ENCODE results near the gene TMSB10. TPM values are rescaled to one million over a fixed set of nuclear protein-coding genes. Genes with fewer than 3 reads are reported as not detected.

The TMSB10 gene
- total RNA-seq, 1 donor from 2014 or later = 2,534 TPM

DNA sequence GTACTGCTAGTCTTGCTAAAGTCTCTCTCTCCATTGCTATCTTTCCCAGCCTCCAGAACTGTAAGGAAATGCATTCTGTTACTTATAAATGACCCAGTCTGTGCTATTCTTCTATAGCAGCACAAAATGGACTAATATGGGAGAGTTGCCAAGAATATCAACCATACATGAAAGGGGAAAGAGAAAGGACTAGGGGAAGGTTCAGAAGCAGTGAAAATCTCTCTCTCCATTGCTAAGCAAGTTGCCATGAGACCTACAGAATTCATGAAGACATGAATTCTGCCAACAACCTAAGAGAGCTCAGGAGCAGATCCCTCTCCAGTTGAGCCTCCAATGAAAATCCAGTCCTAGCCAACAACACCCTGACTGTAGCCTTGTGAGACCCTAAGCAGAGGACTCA lies 21.0 kb upstream of the TMSB10 start:
- Mint-ChIP-seq H3K36me3 (ENCODE audit: unreplicated experiment) (no peaks in the 10 kb centered on the region), H3K4me1 (ENCODE audit: unreplicated experiment) (peaks cover 49% of the 10 kb centered on the region), H3K27me3 (ENCODE audit: unreplicated experiment) (peaks cover 17% of the 10 kb centered on the region), H3K4me3 (ENCODE audit: unreplicated experiment) (no peak overlapping the region), H3K9me3 (ENCODE audit: unreplicated experiment) (no peaks in the 10 kb centered on the region), H3K27ac (ENCODE audit: unreplicated experiment) (no peak overlapping the region)
- no peak for DNase-seq (ENCODE audit: extremely low spot score, unreplicated experiment)
- TF ChIP-seq, protein P1, sequence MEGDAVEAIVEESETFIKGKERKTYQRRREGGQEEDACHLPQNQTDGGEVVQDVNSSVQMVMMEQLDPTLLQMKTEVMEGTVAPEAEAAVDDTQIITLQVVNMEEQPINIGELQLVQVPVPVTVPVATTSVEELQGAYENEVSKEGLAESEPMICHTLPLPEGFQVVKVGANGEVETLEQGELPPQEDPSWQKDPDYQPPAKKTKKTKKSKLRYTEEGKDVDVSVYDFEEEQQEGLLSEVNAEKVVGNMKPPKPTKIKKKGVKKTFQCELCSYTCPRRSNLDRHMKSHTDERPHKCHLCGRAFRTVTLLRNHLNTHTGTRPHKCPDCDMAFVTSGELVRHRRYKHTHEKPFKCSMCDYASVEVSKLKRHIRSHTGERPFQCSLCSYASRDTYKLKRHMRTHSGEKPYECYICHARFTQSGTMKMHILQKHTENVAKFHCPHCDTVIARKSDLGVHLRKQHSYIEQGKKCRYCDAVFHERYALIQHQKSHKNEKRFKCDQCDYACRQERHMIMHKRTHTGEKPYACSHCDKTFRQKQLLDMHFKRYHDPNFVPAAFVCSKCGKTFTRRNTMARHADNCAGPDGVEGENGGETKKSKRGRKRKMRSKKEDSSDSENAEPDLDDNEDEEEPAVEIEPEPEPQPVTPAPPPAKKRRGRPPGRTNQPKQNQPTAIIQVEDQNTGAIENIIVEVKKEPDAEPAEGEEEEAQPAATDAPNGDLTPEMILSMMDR (IDR thresholded peaks at IDR 0.05) = no peak

DNA sequence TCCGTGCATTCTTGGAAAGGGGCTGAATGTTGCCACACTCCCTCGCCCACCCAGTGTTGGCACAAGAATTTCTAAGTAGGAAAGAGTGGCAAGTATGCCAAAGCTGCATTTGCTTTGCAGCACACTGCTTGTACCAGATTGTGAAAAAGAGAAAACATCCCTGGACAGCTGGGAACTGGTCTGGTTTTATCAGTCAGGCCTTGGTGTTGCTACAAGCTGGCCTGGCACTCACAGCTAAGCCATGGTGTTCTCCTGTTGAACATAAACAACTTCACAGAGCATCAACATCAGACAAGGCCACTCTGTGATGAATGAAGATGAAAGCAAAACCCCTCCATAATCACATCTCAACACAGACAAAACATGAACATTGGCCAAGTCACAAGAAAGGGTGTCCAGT lies 20.3 kb upstream of the TMSB10 start:
- peak; percentile 65 for DNase-seq (ENCODE audit: extremely low spot score, unreplicated experiment)
- Mint-ChIP-seq H3K4me1 (ENCODE audit: unreplicated experiment) (peaks cover 44% of the 10 kb centered on the region), H3K4me3 (ENCODE audit: unreplicated experiment) (no peak overlapping the region), H3K27ac (ENCODE audit: unreplicated experiment) (no peak overlapping the region), H3K9me3 (ENCODE audit: unreplicated experiment) (no peaks in the 10 kb centered on the region), H3K36me3 (ENCODE audit: unreplicated experiment) (no peaks in the 10 kb centered on the region), H3K27me3 (ENCODE audit: unreplicated experiment) (peaks cover 11% of the 10 kb centered on the region)
- TF ChIP-seq, protein P1 (IDR thresholded peaks at IDR 0.05) = no peak

DNA sequence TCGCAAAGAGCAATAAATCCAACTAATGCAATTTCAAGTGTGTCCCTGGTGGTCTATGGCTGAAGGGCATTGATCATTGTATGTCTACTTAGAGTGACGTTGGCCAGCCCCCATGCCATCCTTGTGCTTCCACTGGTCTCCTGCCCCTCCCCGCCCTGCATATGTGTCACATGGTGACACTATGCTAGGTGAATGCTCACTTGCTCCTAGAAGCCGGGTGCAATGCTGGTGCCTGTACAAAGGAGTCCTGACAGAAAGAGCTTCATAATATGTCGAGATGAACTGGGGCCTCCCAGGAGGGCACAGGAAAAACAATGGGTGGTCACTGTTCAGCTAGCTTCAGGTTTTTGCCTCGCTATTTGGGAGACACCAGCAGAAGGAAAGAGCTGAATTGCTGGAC lies 18.7 kb upstream of the TMSB10 start:
- TF ChIP-seq, protein P1 (IDR thresholded peaks at IDR 0.05) = no peak
- no peaks in the 10 kb centered on the region for H3K9me3 Mint-ChIP-seq (ENCODE audit: unreplicated experiment)
- H3K27me3 Mint-ChIP-seq (ENCODE audit: unreplicated experiment) = no peaks in the 10 kb centered on the region
- peak; percentile 36 for DNase-seq (ENCODE audit: extremely low spot score, unreplicated experiment)
- no peaks in the 10 kb centered on the region for H3K36me3 Mint-ChIP-seq (ENCODE audit: unreplicated experiment)
- no peak overlapping the region for H3K4me3 Mint-ChIP-seq (ENCODE audit: unreplicated experiment)
- H3K27ac Mint-ChIP-seq (ENCODE audit: unreplicated experiment) = peak overlapping the region; percentile 14
- peaks cover 30% of the 10 kb centered on the region for H3K4me1 Mint-ChIP-seq (ENCODE audit: unreplicated experiment)

DNA sequence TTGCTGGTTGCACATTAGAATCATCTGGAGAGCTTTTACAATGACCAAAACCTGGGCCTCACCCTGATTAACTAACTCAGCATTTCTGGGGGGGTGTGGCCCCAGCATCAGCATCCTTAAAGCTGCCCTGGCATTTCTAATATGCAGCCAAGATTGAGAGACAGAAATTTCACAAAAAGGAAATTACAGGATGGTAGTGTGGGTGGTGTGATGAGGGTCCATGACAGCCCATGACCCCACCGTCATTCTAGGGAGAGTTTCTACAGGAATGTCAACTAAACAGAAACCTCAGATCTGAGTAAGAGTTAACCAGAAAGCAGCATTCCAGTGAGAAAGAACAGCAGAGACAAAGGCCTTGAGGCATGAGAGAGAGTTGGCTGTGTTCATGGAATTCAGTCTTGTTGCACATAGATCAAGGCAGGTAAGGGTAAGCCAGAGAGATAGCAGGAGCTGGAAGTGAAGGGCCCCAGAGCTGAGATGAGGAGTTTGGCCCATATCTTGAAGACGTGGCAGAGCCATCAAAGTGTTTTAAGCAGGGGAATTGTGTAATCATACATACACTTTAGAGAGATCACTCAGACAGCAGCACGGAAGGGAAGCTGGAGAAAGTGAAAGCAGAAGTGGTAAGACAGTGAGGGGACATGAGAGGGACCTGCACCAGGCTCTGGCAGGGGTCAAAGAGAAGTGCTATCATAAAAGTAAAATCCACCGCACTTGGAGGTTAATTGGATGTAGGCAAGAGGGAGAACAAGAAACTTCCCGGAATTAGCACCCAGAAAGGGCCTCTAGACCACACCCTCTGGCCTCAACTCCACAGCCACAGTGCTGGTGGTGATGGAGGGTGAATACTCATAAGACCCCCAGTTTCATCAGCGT lies 16.8 kb upstream of the TMSB10 start:
- peak; percentile 49 for DNase-seq (ENCODE audit: extremely low spot score, unreplicated experiment)
- Mint-ChIP-seq H3K4me1 (ENCODE audit: unreplicated experiment) (peaks cover 21% of the 10 kb centered on the region), H3K4me3 (ENCODE audit: unreplicated experiment) (peak overlapping the region; percentile 53), H3K9me3 (ENCODE audit: unreplicated experiment) (no peaks in the 10 kb centered on the region), H3K36me3 (ENCODE audit: unreplicated experiment) (no peaks in the 10 kb centered on the region), H3K27me3 (ENCODE audit: unreplicated experiment) (no peaks in the 10 kb centered on the region), H3K27ac (ENCODE audit: unreplicated experiment) (peak overlapping the region; percentile 97)
- TF ChIP-seq, protein P1 (IDR thresholded peaks at IDR 0.05) = no peak

DNA sequence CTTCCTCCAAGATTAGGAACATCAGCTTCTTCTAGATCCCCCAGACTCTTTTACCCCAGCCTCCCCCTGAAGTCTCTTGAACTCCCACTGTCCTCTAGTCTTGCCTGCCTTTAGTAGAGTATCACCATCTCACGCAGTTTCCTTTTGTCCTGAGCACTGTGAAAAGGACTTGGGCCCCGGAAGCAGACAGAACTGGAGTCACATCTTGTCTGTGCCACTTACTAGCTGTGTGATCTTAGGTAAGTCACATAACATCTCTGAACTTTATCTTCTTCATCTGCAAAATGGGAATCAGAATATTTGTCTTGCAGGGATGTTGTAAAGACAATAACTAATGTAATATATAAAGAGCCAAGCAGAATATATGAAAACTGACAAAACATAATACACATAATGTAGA lies 16.1 kb upstream of the TMSB10 start:
- Mint-ChIP-seq H3K4me3 (ENCODE audit: unreplicated experiment) (no peak overlapping the region), H3K27me3 (ENCODE audit: unreplicated experiment) (no peaks in the 10 kb centered on the region), H3K36me3 (ENCODE audit: unreplicated experiment) (no peaks in the 10 kb centered on the region)

More for the DNA sequence above, 16.1 kb upstream of the TMSB10 start:
- TF ChIP-seq, protein P1 (IDR thresholded peaks at IDR 0.05) = no peak
- Mint-ChIP-seq H3K4me1 (ENCODE audit: unreplicated experiment) (peaks cover 24% of the 10 kb centered on the region), H3K9me3 (ENCODE audit: unreplicated experiment) (no peaks in the 10 kb centered on the region), H3K27ac (ENCODE audit: unreplicated experiment) (peak overlapping the region; percentile 97)
- DNase-seq (ENCODE audit: extremely low spot score, unreplicated experiment) = no peak

All from osteocyte (in vitro differentiated cells).